Activated naive CD4-positive, alpha-beta T cell treated with anti-CD3 and anti-CD28 coated beads for 36 hours (primary cell): Measurements from ENCODE around the gene DHDDS. TPM values are rescaled to one million over a fixed set of nuclear protein-coding genes. Genes with fewer than 3 reads are reported as not detected.

Experiments
- CTCF ChIA-PET: fragments of 350-600 bp; sonication (Branson Sonifier 250); formaldehyde crosslinking; loops from one replicate; lab custom pipeline; 2021; ENCODE audit warnings: antibody characterized with exemption; lab: Charles Lee
- DNase-seq: peaks from one replicate; pipeline ENCODE4 v3.0.0-alpha.2; 2020
- H3K27ac Mint-ChIP-seq: one replicate; pipeline ENCODE4 v1.8.0; 2021; ENCODE audit warnings: mild to moderate bottlenecking, mixed read lengths
- H3K27me3 Mint-ChIP-seq: one replicate; pipeline ENCODE4 v1.8.0; 2021; ENCODE audit warnings: low read depth, mixed read lengths
- H3K36me3 Mint-ChIP-seq: one replicate; pipeline ENCODE4 v1.8.0; 2021; ENCODE audit warnings: low read depth, mixed read lengths
- H3K4me1 Mint-ChIP-seq: one replicate; pipeline ENCODE4 v1.8.0; 2021; ENCODE audit warnings: low read depth, mixed read lengths
- H3K4me3 Mint-ChIP-seq: one replicate; pipeline ENCODE4 v1.8.0; 2021; ENCODE audit warnings: mild to moderate bottlenecking, moderate library complexity, mixed read lengths
- H3K9me3 Mint-ChIP-seq: one replicate; pipeline ENCODE4 v1.8.0; 2021; ENCODE audit warnings: mixed read lengths
- intact Hi-C: fragments of 100-400 bp; cut with micrococcal nuclease; formaldehyde crosslinking; loops from one replicate; pipeline ENCODE4 v1.15.1; 2023
- total RNA-seq, 2 experiments: library from RNA; stranded (reverse); gene quantifications; one replicate each; pipeline ENCODE4 v1.2.3, GENCODE V29; 2021

Gene DHDDS
- total RNA-seq, 2 experiments from 2014 or later, result 26.2 to 26.3 TPM

DNA sequence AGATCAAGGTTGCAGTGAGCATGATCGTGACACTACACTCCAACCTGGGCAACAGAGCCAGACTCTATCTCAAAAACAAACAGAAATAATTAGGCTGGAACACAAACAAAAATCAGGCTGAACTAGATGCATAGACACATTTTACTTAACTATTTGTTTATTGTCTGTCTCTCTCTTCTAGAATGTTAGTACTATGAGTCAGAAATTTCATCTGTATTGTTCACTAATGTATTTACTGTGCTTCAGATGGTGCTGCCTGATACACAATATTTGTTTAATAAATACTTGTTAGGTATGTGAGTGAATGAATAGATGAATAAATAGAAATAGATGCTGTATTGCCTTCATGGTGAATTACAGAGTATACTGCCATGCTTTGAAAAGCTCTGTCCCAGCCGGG is 27.5 kb upstream of the DHDDS start:
- no peak overlapping the region for H3K4me3 Mint-ChIP-seq
- H3K9me3 Mint-ChIP-seq, result no peaks in the 10 kb centered on the region
- intact Hi-C loops, result no loop called here
- peaks cover 21% of the 10 kb centered on the region for H3K27me3 Mint-ChIP-seq
- no peak overlapping the region for H3K27ac Mint-ChIP-seq
- peaks cover 13% of the 10 kb centered on the region for H3K4me1 Mint-ChIP-seq
- DNase-seq, result no peak
- CTCF ChIA-PET, result interaction anchor here (6.9 kb wide), 1 partner anchor 12 kb away, joined by 42 read pairs; no protein-coding TSS in a partner anchor
- H3K36me3 Mint-ChIP-seq, result no peaks in the 10 kb centered on the region

DNA sequence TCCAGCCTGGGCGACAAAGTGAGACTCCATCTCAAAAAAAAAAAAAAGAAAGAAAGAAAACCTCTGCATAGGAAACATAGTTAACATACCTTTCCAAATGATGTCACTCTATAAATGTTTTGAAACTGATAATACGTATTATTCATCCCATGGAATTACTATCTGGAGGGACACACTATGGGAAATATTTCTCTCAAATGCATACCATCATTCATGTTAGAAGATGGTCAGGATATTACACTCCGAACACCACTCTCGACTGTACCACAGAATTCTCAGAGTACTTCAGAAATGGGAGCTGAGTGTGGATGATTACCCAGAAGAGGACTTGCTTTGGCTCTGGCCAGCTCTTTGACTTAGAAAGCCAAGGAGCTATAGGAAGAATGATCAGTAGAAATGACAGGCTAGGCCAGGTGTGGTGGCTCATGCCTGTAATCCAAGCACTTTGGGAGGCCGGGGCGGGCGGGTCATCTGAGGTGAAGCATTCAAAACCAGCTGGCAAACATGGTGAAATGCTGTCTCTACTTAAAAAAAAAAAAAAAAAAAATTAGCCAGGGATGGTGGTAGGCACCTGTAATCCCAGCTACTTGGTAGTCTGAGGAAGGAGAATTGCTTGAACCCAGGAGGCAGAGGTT is 26.7 kb upstream of the DHDDS start:
- peaks cover 16% of the 10 kb centered on the region for H3K4me1 Mint-ChIP-seq
- H3K27ac Mint-ChIP-seq, result no peak overlapping the region
- CTCF ChIA-PET, result interaction anchor here (0.6 to 6.9 kb wide), 6 partner anchors 10 to 93 kb away, joined by 3 to 42 read pairs (median 4); partner anchors contain the start of gene DHDDS
- intact Hi-C loops, result no loop called here
- H3K9me3 Mint-ChIP-seq, result no peaks in the 10 kb centered on the region
- no peak overlapping the region for H3K4me3 Mint-ChIP-seq
- H3K36me3 Mint-ChIP-seq, result no peaks in the 10 kb centered on the region
- H3K27me3 Mint-ChIP-seq, result peaks cover 25% of the 10 kb centered on the region
- no peak for DNase-seq

DNA sequence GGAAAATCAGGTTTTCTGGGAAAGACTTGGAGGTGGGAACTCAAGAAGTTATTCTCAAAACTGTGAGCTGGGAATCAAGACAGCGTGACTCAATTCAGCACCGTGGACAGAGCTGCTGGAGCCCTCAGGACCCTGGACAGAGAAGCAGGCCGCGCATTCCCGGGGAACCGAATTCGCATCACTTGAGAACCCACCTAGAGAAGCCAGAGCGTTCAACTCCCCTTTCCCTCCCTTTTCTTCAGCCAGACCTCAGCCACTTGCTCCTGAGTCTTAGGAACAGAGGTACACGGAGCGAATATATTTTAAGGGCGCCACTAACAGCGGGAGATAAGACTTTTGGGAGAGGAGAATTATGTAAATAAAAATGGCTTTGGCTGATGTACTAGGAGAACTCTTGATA is 23.5 kb upstream of the DHDDS start:
- intact Hi-C loops, result no loop called here

DNA sequence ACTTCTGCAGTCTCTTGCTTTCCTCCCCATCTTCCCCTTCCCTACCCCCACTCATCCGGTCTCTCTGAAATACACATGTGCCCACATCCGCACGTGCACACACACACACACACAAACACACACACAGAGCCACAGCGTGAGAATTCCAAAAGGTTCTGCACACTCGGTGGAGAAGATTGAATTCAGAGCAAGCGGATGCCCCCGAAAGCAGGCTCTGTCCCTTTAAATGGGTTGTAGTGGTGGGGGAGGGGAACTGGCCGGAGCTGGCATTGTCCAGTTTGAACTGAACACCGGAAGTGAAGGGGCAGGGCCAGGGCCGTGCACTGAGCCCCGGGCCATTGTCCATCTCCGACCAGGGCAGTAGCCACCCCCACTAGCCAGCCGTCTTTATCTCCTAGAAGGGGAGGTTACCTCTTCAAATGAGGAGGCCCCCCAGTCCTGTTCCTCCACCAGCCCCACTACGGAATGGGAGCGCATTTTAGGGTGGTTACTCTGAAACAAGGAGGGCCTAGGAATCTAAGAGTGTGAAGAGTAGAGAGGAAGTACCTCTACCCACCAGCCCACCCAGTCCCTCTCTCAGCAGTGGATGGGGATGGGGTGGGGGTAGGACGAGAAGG is 22.8 kb upstream of the DHDDS start:
- Mint-ChIP-seq H3K4me1 (peaks cover 26% of the 10 kb centered on the region), H3K27me3 (peaks cover 45% of the 10 kb centered on the region), H3K36me3 (no peaks in the 10 kb centered on the region), H3K27ac (no peak overlapping the region), H3K4me3 (no peak overlapping the region), H3K9me3 (no peaks in the 10 kb centered on the region)
- DNase-seq, result no peak
- CTCF ChIA-PET, result interaction anchor here (0.6 to 0.7 kb wide), 2 partner anchors 38 to 175 kb away, joined by 3 read pairs; no protein-coding TSS in a partner anchor
- intact Hi-C loops, result no loop called here

More for the DNA sequence above, 23.5 kb upstream of the DHDDS start:
- Mint-ChIP-seq H3K27ac (no peak overlapping the region), H3K9me3 (no peaks in the 10 kb centered on the region), H3K4me1 (peaks cover 26% of the 10 kb centered on the region), H3K4me3 (no peak overlapping the region), H3K27me3 (peaks cover 46% of the 10 kb centered on the region), H3K36me3 (no peaks in the 10 kb centered on the region)
- DNase-seq, result peak; percentile 86
- CTCF ChIA-PET, result no interaction called here

DNA sequence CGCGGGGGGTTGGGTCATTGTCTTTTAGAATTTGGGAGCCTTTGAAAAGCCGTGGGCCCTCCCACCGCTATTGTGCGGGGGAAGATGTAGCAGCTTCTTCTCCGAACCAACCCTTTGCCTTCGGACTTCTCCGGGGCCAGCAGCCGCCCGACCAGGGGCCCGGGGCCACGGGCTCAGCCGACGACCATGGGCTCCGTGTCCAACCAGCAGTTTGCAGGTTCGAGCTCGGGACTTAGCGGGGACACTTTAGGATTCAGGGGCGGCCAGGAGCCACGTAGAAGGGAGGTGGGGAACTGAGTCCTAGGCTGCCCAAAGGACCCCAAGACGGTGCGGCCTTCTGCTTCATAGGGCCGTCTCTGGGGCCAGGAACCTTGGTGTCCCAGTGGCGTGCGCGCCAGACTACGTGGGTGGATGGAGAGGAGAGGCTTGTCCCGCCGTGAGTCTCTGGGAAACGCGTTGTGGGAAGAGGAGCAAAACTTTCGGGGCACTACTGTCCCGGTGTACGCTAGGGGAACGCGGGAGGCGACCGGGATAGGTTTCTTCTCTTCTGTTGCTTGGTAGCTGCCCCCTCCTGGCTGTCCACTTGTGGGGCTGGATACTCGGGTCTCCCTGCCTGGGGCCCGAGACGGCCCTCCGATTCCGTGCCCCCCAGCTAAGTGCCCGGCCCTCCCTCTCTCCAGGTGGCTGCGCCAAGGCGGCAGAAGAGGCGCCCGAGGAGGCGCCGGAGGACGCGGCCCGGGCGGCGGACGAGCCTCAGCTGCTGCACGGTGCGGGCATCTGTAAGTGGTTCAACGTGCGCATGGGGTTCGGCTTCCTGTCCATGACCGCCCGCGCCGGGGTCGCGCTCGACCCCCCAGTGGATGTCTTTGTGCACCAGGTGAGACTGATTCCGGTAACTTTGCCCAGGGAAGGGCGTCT is 21.2 kb upstream of the DHDDS start, which contains the start of gene LIN28A:
Gene LIN28A (plus strand): TSS at position 112 of the 918 bp plus-strand sequence. CDS start 75 bp downstream, at position 187.
- Mint-ChIP-seq H3K27ac (no peak within 1 kb of the TSS), H3K4me1 (peaks cover 26% of the 10 kb centered on the region), H3K36me3 (no peaks in the 10 kb centered on the region), H3K4me3 (no peak within 1 kb of the TSS), H3K27me3 (peaks cover 45% of the 10 kb centered on the region), H3K9me3 (no peaks in the 10 kb centered on the region)
- intact Hi-C loops, result no loop called here
- DNase-seq, result no peak
- CTCF ChIA-PET, result interaction anchor here (0.6 kb wide), 1 partner anchor 123 kb away, joined by 6 read pairs; no protein-coding TSS in a partner anchor

DNA sequence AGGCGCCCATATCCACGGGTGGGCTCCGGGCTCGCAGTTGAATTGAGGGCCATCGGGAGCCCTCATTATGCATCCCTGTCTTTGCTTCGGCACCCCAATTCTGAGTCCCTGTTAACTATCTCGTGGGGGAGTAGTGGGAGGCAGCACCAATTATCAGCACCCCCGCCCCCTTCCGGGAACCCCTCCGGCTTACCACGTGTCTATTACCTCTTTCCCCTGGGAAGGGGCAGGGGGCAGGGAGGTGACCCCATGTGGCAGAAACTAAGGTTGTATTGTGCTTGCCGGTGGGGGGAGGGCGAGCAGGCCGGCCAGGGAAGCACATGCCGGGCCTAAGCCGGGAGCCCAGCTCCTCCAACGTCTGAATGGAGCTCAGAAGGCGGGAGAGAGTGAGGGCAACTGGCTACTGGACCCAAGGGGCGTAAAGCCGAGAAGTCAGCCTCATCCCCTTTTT is 20.5 kb upstream of the DHDDS start:
- H3K4me3 Mint-ChIP-seq, result no peak overlapping the region
- CTCF ChIA-PET, result interaction anchor here (0.6 kb wide), 1 partner anchor 124 kb away, joined by 6 read pairs; no protein-coding TSS in a partner anchor
- H3K9me3 Mint-ChIP-seq, result no peaks in the 10 kb centered on the region
- no peak overlapping the region for H3K27ac Mint-ChIP-seq
- no peak for DNase-seq
- peaks cover 26% of the 10 kb centered on the region for H3K4me1 Mint-ChIP-seq
- intact Hi-C loops, result no loop called here
- no peaks in the 10 kb centered on the region for H3K36me3 Mint-ChIP-seq
- H3K27me3 Mint-ChIP-seq, result peaks cover 45% of the 10 kb centered on the region

DNA sequence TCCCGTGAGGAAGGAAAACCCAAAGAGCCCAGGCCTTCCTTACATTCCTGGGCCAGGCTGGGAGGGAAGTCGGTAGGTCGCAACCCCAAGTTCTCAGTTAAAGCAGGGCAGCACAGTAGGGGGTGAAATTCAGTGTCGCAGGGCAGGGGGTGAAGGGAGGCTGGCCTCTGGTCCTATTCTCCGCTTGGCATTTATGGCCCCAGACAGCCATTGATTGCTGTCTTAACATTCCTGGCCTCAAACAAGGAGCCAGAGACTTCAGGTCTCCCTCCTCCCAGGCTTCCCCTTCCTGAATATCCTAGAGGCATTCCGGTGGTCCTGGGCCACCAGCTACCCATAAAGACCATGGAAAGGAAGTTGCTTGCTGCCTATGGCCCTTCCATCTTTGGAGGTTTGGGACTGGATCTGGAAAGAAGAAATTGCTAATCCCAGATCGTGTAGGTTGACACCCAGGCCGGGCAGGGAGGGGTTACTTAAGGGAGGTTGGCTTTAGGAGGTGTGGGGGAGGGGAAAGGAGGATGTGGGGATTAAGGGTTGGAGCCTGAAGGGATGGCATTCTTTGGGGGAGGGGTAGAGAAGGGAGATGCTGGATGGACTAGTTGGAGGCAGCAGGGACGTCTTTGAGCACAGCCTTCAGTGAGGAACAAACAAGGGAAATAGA is 19.8 kb upstream of the DHDDS start:
- Mint-ChIP-seq H3K27me3 (peaks cover 45% of the 10 kb centered on the region), H3K36me3 (no peaks in the 10 kb centered on the region), H3K4me1 (peaks cover 26% of the 10 kb centered on the region), H3K27ac (no peak overlapping the region), H3K4me3 (no peak overlapping the region), H3K9me3 (no peaks in the 10 kb centered on the region)
- CTCF ChIA-PET, result no interaction called here
- intact Hi-C loops, result no loop called here
- DNase-seq, result no peak

DNA sequence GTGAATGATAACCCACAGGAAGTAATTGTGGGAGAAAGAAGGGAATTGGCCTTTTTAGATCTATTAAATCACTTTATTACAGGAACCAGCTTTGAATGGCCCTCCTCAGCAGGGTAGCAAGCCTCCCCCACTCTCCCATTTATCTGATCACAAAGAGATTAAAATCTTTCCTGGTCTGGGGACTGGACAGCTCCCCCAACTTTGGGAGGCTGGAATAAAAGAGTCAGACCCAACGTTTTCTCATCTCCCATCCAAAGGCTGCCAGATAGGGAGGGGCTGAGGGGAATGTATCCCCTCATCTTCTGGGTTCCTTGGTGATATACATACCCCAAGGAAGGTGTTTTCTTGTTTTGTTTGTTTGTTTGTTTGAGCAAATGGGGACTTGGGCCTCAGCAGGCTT is 19.1 kb upstream of the DHDDS start:
- Mint-ChIP-seq H3K4me1 (peaks cover 26% of the 10 kb centered on the region), H3K27ac (no peak overlapping the region), H3K27me3 (peaks cover 45% of the 10 kb centered on the region), H3K4me3 (no peak overlapping the region), H3K36me3 (no peaks in the 10 kb centered on the region), H3K9me3 (no peaks in the 10 kb centered on the region)
- DNase-seq, result no peak
- intact Hi-C loops, result no loop called here
- CTCF ChIA-PET, result interaction anchor here (0.9 kb wide), 1 partner anchor 224 kb away, joined by 3 read pairs; no protein-coding TSS in a partner anchor

DNA sequence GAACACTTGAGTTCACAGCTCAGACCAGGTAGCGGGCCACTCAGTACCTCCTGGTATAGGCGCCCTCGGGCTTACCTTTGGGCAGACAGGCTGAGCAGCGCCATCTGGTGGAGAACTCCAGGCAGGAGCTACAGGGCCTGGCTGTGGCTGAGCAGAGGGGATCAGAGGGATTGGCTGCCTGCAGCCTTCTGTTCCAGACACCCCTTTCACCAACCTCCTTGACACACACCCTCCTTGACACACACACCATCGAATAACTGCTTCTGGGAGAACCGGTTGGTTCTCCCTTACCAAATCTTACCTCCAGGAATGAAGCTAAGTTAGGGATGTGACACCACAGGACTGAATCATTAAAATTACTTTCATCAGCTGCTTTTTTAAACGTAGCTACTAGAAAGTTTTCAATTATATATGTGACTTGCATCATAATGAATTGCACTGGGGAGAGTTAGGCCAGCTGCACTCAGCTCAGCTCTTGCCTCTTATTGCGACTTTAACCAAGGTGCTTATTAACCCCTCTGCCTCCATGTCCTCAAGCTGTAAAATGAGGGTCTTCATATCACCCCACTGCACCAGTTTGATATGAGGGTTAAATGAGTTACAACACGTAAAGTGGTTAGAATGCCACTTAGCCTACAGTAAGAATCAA is 14.9 kb upstream of the DHDDS start:
- intact Hi-C loops, result loop anchor here (1.0 to 5.0 kb wide), 3 partner anchors 54 to 380 kb away; no protein-coding TSS in a partner anchor
- Mint-ChIP-seq H3K9me3 (no peaks in the 10 kb centered on the region), H3K27me3 (peaks cover 14% of the 10 kb centered on the region), H3K27ac (no peak overlapping the region), H3K36me3 (no peaks in the 10 kb centered on the region), H3K4me3 (no peak overlapping the region), H3K4me1 (no peaks in the 10 kb centered on the region)
- CTCF ChIA-PET, result interaction anchor here (0.6 to 3.4 kb wide), 62 partner anchors 9 to 381 kb away, joined by 3 to 42 read pairs (median 4); partner anchors contain the start of genes CEP85, CRYBG2, DHDDS and SH3BGRL3
- peak; percentile 92 for DNase-seq

DNA sequence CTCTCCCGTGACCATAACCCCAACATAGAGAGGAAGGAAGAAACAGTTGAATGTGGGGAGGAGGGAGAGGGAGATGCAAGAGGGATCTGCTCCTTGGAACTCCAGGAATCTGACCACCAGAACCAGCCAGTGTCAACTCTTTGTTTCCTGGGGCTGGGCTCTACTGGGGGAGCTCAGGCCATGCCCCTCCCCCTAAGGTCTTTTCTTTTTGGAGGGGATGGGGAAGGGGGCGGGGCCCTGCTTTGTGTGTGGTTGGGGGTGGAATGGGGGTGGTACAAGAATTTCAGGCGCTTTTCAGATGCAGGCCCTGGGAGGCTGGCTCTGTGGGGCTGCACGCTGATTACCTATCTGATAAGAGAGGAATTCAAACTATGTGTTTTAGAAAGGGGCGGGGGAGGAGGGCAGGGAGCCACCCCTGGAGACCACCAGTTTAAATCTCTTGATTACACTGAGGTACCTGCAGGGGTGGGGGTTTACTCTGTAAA is 13.2 kb upstream of the DHDDS start:
- CTCF ChIA-PET, result interaction anchor here (1.0 to 2.3 kb wide), 3 partner anchors 41 to 81 kb away, joined by 3 to 13 read pairs (median 3); no protein-coding TSS in a partner anchor
- intact Hi-C loops, result loop anchor here (5.0 kb wide), 1 partner anchor 382 kb away; no protein-coding TSS in a partner anchor
- no peaks in the 10 kb centered on the region for H3K36me3 Mint-ChIP-seq
- H3K4me1 Mint-ChIP-seq, result no peaks in the 10 kb centered on the region
- no peaks in the 10 kb centered on the region for H3K9me3 Mint-ChIP-seq
- DNase-seq, result no peak
- H3K4me3 Mint-ChIP-seq, result no peak overlapping the region
- H3K27ac Mint-ChIP-seq, result no peak overlapping the region
- H3K27me3 Mint-ChIP-seq, result peaks cover 6% of the 10 kb centered on the region

DNA sequence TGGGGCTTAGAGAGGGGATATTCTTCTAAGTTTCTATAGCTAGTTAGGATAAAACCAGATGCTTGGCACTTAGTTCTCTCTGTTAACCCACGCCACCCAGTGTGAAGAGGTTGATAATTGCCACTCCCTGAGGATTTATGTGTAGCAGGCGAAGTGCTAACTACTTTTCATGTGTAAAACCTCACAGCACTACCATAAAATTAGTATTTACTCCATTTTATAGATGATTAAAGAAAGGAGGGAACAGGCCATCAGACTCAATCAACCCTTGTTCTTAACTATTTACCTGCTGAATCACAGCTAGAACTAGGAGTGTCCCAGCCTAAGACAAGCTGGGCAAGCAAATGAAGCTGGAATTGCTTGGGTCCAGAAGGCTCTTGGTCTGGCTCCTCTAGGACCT is 12.6 kb upstream of the DHDDS start:
- H3K27ac Mint-ChIP-seq, result no peak overlapping the region
- H3K4me1 Mint-ChIP-seq, result no peaks in the 10 kb centered on the region
- H3K27me3 Mint-ChIP-seq, result peaks cover 4% of the 10 kb centered on the region
- no peak for DNase-seq
- CTCF ChIA-PET, result interaction anchor here (0.7 to 1.5 kb wide), 6 partner anchors 13 to 230 kb away, joined by 3 to 4 read pairs (median 4); no protein-coding TSS in a partner anchor
- no peak overlapping the region for H3K4me3 Mint-ChIP-seq
- H3K9me3 Mint-ChIP-seq, result no peaks in the 10 kb centered on the region
- intact Hi-C loops, result loop anchor here (5.0 kb wide), 1 partner anchor 382 kb away; no protein-coding TSS in a partner anchor
- no peaks in the 10 kb centered on the region for H3K36me3 Mint-ChIP-seq
